Measurements from ENCODE around the gene AARS2.

The AARS2 gene

GRCh38 chr6:44298864-44299263 lies 14.3 kb downstream of the AARS2 start:
- peak in 1 of 3 experiments; percentile 21 for DNase-seq

- DNase-seq = peak in 1 of 3 experiments; percentile 50
These were observed 14.9 kb downstream of the AARS2 start for GRCh38 chr6:44298055-44298803.

- DNase-seq = peak; percentile 38 to 77 (median 75)
These were observed 15.8 kb downstream of the AARS2 start for GRCh38 chr6:44297063-44298038.

GRCh38 chr6:44294832-44295791 lies 18.0 kb downstream of the AARS2 start:
- no peak for DNase-seq

DNA sequence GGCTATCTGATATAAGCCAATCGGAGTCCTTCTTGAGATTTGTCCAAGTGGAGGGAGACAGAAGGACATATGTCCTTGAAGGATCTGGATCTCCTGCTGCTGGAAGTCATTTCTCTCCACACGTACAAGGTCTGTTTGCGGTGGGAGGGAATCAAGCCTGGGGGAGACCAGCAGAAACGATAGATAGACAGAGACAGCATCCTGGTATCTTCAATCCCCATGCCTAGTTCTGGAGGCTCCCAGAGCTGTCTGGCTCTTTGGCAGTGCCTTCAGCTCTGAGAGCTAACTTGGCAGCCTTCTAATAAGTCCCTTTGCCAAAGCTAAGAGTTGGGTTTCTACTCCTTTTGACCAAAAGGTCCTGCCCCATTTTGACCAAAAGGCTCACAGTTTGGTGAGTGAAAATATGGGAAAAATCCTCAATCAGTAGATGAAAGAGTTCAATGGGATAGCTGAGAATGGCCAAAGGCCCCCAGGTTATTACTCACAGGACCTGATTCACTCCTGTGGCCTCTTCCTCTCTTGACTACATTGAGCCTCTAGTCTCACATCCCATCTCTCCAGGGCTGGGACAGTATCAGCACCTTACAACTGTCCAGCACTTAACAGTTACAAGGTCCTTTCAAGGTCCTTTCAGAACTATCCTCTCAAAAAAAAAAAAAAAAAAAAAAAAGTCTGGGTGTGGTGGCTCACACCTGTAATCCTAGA lies 20.3 kb downstream of the AARS2 start:
- DNase-seq = no peak

DNA sequence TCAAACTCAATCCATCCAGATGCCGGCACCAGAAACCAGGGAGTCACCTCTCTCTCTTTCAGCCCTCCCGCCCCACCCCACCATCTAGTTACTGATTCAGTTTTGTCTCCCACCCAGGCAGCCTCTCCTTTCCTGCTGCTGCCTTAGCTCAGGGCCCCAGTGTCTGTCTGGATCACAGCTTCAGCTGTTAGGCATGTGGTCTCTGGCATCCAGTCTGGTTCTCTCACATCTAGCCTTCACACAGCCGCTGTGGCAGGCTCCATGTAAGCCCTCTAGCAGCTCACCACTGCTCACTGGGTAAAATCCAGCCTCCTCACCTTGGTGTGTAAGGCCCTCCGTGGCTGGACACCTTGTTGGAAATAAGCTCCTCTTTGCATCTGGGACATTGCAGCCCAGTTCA lies 21.3 kb downstream of the AARS2 start:
- DNase-seq = no peak

GRCh38 chr6:44289726-44290260 lies 23.4 kb downstream of the AARS2 start:
- DNase-seq = no peak

DNA sequence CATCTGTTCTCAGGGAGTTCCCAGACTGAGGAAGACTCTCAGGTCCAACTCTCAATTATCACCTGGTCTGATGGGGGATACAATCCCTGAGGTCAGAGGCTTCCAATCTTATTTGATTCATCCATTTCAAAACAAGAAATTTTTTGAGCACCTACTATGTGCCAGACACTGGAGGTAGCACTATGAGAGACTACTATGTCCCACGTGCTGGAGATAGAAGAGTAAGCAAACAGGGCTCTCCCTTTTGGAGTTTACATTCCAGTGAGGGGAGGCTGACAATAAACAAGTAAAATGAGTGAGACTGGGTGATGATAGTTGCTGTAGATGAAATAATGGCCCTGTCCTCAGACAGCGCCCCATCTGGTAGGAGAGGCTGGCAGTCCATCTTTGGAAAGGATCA lies 26.4 kb downstream of the AARS2 start:
- DNase-seq = no peak

GRCh38 chr6:44286285-44286565 lies 26.9 kb downstream of the AARS2 start:
- DNase-seq = no peak

DNA sequence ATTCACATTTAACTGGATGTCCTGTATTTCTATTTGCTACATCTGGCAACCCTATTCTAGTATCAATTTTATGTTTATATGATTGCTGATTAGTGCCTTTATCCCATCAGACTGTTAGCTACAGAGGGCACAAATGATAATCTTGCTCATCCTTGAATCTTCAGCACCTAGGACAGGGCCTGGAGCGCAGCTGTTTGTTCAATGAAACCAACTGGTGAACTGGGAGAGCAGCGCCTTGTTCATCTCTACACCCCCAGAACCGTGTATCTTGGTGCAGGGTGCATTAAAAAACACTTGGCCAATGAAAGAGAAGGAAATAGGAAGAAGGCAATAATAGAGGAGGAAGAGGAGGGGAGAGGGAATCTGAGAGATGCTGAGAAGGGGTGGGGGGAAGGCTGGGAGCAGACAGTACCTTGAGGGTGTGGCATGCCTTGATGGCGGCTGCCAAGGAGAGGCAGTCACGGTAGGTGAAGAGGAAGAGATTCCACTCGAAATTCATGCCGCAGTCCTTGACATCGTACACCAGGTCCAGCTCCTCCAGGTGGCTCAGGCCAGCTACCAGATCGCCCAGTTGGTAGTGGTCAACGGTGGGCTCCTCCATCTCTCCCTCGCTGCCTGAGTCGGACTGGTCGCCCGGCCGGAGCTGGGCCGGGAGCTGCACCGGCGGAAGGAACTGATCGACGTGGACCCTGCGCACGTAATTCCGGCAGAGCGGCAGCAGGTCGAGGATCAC lies 27.4 kb downstream of the AARS2 start:
- DNase-seq = no peak

- DNase-seq = no peak
These were observed 28.3 kb downstream of the AARS2 start for GRCh38 chr6:44284867-44285266.

GRCh38 chr6:44284121-44284520 lies 29.0 kb downstream of the AARS2 start:
- DNase-seq = no peak

DNA sequence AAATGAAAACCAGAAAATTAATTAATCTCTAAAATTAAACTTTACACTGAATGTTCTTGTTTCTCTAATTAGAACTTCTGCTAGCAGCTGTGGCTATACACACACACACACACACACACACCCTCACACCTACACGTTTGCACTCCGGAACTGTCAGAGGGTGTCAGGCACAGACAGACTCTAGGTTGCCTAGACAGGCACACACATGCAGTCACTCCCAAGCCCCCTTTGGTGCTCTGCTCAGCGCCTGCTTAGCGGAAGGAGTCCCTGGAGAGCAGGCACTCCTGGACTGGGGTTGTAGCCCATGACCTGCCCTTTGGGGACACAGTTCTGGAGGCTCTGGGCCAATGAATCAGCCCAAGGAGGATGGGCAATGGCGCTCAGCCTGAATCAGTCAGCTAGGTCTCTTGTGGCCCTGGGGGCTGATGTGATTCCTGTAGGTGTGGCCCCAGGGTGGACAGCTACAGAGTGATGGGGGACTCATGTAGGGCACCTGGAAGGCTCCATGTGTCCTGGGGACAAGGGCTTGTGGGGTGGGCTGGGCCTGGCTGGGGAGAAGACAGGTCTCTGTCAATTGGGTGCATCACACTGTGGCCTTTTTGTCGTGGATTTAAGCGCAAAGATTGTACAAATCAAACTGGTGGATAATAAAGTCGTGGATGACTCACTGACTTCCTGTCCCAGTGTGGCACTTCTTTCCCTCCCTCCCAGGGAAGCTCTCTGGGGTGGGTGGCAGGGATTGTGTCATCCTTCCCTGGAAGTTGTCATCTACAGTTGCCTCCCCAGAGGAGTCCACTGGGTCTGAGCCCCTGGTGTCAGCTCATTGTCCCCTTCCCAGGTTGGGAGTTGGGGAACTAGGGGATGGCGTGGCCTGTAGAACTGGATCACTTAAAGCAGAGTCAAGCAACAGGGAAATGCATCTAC lies 34.1 kb downstream of the AARS2 start:
- DNase-seq = no peak

- DNase-seq = no peak
These were observed 34.8 kb downstream of the AARS2 start for GRCh38 chr6:44278315-44278714.

- DNase-seq = no peak
These were observed 35.4 kb downstream of the AARS2 start for GRCh38 chr6:44277763-44278162.

DNA sequence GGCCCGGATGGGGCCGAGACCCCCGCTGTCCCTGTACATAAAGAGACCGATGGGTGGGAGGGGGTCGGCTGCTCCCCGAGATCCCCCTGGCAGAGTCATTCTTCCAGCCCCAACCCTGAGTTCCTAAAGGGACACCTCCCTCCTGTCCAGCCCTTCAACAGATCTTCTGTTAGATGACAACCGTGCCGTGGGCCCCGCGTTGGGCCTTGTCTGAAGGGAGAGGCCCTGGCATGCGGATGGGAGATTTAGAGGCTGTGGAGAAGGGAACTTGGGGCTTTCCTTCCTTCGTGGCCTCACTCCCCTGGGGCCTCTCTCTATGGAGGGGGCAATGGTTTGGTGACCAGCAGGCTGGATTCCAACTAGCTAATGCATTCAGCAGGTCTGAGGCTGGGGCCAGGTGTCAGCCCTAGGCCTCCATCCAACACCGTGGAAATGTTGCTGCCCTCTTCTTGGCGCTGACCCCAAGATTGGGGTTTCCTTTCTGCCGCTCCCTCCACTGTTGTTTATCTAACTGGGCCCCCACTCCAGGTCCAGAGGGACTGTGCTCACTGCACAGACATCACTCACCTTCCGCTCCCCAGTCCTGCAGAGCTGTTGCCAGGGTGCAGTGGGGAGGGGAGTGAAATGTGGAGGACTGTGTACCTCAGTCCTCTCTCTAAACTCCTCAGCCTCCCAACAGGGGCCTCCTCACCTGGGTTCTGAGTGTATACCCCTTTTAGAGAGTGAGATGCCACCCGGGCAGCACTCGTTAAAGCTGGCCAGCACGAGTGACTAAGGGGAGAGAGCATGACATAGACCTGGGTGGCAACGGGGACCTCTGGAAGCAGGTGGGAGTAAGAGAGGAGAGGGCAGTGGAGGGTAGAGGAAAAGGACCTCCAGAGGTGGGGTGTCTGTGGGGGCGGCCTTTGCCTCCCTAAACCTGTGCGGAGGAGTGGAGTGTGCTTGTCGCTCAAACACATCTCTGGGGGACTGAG lies 36.2 kb downstream of the AARS2 start:
- DNase-seq = no peak

DNA sequence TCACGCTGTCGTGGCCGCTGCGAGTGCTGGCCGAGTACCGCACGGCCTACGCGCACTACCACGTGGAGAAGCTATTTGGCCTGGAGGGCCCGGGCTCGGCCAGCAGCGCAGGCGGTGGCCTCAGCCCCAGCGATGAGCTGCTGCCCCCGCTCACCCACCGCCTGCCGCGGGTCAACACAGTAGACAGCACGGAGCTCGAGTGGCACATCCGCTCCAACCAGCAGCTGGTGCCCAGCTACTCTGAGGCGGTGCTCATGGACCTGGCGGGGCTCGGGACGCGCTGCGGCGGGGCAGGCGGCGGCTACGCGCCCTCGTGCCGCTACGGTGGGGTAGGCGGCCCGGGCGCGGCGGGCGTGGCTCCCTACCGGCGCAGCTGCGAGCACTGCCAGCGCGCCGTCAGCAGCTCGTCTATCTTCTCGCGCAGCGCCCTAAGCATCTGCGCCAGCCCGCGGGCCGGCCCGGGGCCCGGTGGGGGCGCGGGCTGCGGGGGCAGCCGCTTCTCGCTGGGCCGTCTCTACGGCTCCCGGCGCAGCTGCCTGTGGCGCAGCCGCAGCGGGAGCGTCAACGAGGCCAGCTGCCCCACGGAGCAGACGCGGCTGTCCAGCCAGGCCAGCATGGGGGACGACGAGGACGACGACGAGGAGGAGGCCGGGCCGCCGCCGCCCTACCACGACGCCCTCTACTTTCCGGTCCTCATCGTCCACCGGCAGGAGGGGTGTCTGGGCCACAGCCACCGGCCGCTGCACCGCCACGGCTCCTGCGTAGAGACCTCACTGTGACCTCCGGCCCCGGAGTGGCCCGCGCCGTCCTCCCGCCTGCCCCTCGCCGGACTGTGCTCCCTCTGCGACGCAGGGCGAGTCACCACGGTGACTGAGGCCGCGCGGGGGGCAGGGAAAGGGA lies 37.1 kb downstream of the AARS2 start:
- no peak for DNase-seq

DNA sequence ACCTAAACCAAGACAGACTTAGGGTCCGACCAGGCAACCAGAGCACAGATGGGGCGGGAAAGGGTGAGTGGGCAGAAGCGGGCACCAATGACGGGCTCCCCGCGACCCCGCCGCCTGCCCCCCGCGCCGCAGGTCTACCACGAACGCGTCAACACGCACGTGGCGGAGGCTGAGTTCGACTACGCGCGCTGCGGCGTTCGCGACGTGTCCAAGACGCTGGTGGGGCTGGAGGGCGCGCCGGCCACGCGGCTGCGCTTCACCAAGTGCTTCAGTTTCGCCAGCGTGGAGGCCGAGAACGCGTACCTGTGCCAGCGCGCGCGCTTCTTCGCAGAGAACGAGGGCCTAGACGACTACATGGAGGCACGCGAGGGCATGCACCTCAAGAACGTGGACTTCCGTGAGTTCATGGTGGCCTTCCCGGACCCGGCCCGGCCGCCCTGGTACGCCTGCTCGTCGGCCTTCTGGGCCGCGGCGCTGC lies 37.8 kb downstream of the AARS2 start:
- no peak for DNase-seq

Data from NCI-H1417 (cell line).